Memory B cell (primary cell): ENCODE results near the gene IQCN.
"Not testable (repeated sequence)": the region's sequence is repeated elsewhere in the genome, so short reads cannot be mapped to it uniquely, and the experiment has no call there.

Experiments
- ATAC-seq: fragments of 150-1000 bp; cut with Tn5 transposase; 2 replicates; pipeline ENCODE4 v1.10.0; 2021; ENCODE audit warnings: low read depth, mild to moderate bottlenecking, moderate library complexity
- DNase-seq, 2 donors: peaks; one replicate each; pipeline ENCODE4 v3.0.0; 2022; ENCODE audit warnings: low spot score in 2 of 2
- H3K27ac Mint-ChIP-seq: one replicate; pipeline ENCODE4 v1.8.0; 2022; ENCODE audit warnings: mild to moderate bottlenecking, moderate library complexity, mixed read lengths
- H3K27me3 Mint-ChIP-seq: one replicate; pipeline ENCODE4 v1.8.0; 2022; ENCODE audit warnings: mixed read lengths
- H3K36me3 Mint-ChIP-seq: one replicate; pipeline ENCODE4 v1.8.0; 2022; ENCODE audit warnings: mild to moderate bottlenecking, mixed read lengths
- H3K4me1 Mint-ChIP-seq: one replicate; pipeline ENCODE4 v1.8.0; 2022; ENCODE audit warnings: mixed read lengths
- H3K4me3 Mint-ChIP-seq: one replicate; pipeline ENCODE4 v1.8.0; 2022; ENCODE audit warnings: mild to moderate bottlenecking, moderate library complexity, mixed read lengths
- H3K9me3 Mint-ChIP-seq: one replicate; pipeline ENCODE4 v1.8.0; 2022; ENCODE audit warnings: mixed read lengths

Gene IQCN

DNA sequence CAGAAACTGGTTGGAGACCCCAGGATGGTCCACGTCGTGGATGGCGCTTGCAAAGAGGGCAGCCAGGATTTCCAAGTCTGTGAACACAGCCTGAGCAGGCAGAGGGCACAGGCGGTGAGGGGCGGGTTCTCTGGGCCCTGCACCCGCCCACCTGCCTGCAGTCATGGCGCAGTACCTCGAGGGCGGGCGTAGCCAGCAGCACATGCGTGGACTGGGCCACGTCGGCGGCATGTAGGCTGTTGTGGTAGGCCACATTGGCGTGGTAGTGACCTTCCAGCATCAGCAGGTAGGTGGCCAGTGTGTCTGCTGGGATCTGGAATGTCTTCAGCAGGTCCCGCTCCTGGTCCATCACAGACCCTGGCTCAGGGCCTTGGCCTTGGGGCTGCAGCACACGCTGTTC, 56.1 kb downstream of the IQCN start:
- no peak overlapping the region for H3K27ac Mint-ChIP-seq
- H3K9me3 Mint-ChIP-seq = no peaks in the 10 kb centered on the region
- no peak overlapping the region for H3K4me3 Mint-ChIP-seq
- H3K27me3 Mint-ChIP-seq = peaks cover 11% of the 10 kb centered on the region
- DNase-seq = no peak
- ATAC-seq = peak; percentile 49
- H3K4me1 Mint-ChIP-seq = peaks cover 3% of the 10 kb centered on the region
- H3K36me3 Mint-ChIP-seq = no peaks in the 10 kb centered on the region

GRCh38 chr19:18216789-18217188, 57.5 kb downstream of the IQCN start:
- H3K27me3 Mint-ChIP-seq = peaks cover 11% of the 10 kb centered on the region
- DNase-seq (no peak), ATAC-seq (no peak)
- no peak overlapping the region for H3K4me3 Mint-ChIP-seq
- H3K36me3 Mint-ChIP-seq = no peaks in the 10 kb centered on the region
- peaks cover 3% of the 10 kb centered on the region for H3K4me1 Mint-ChIP-seq
- H3K9me3 Mint-ChIP-seq = no peaks in the 10 kb centered on the region
- no peak overlapping the region for H3K27ac Mint-ChIP-seq

DNA sequence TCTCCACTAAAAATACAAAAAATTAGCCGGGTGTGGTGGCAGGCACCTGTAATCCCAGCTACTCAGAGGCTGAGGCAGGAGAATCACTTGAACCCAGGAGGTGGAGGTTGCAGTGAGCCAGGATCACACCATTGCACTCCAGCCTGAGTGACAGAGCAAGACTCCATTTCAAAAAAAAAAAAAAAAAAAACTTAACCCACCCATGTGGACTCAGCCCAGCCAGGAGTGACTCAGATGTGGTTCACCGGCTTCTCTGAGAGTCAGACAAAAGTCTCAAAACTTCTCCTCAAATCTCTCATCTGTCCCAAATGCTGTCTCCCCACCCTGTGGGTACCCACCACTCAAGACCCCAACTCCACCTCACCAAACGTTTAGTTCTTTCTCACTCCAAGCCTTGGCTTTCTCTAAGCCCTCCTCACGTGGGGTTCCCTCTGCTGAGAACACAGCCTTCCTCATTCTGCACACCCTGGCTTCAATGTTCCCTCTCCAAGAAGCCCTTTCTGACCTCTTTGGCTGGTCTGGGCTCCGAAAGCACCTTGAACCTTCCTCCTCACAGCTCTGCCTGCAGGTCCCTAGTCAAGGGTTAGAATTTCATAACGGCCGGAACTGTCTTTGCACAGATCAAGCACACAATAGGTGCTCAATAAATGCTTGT, 59.3 kb downstream of the IQCN start:
- Mint-ChIP-seq H3K36me3 (no peaks in the 10 kb centered on the region), H3K4me3 (no peak overlapping the region), H3K4me1 (peaks cover 2% of the 10 kb centered on the region), H3K9me3 (no peaks in the 10 kb centered on the region), H3K27me3 (peaks cover 5% of the 10 kb centered on the region), H3K27ac (no peak overlapping the region)
- no peak for ATAC-seq
- no peak for DNase-seq

DNA sequence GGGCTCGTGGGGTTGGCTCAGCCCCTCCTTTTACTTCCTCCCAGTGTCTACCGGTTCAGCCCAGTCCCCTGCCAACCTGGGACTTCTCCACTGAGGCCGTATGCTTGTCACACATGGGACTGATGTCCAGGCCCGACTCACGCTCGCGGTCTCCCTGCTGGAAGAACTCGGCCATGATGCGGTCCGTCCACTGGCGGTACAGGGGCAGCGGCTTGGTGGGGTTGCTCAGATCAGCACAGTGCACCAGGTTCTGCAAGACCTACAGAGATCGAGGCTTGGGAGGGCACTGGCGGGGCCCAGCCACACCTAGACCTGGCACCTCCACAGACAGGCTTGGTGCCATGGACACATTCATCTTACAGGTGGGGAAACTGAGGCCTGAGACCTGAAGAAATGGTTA, 62.6 kb downstream of the IQCN start:
- Mint-ChIP-seq H3K27ac (no peak overlapping the region), H3K27me3 (peaks cover 4% of the 10 kb centered on the region), H3K9me3 (no peaks in the 10 kb centered on the region), H3K36me3 (no peaks in the 10 kb centered on the region), H3K4me3 (no peak overlapping the region), H3K4me1 (peaks cover 2% of the 10 kb centered on the region)
- DNase-seq (no peak), ATAC-seq (no peak)

DNA sequence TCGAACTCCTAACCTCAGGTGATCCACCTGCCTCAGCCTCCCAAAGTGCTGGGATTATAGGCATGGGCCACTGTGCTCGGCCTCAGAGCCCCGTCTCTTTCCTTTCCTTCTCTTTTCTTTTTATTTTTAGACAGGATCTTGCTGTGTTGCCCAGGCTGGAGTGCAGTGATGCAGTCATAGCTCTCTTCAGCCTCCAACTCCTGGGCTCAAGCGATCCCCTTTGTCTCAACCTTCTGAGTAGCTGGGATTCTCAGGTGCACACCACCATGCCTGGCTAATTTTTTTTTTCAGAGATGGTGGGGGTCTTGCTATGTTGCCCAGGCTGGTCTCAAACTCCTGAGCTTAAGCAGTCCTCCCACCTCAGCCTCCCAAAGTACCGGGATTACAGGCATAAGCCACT, 64.3 kb downstream of the IQCN start:
- not testable (repeated sequence) for H3K27me3 Mint-ChIP-seq, H3K4me3 Mint-ChIP-seq, H3K4me1 Mint-ChIP-seq

GRCh38 chr19:18208098-18208951, 65.9 kb downstream of the IQCN start:
- Mint-ChIP-seq H3K27me3 (peaks cover 1% of the 10 kb centered on the region), H3K9me3 (no peaks in the 10 kb centered on the region), H3K4me3 (no peak overlapping the region), H3K36me3 (no peaks in the 10 kb centered on the region), H3K4me1 (peaks cover 3% of the 10 kb centered on the region), H3K27ac (no peak overlapping the region)
- peak; percentile 42 to 61 for DNase-seq
- no peak for ATAC-seq

More for the DNA sequence above, 64.3 kb downstream of the IQCN start:
- H3K36me3 Mint-ChIP-seq, H3K9me3 Mint-ChIP-seq, ATAC-seq, DNase-seq, H3K27ac Mint-ChIP-seq: not testable (repeated sequence)
